GM19035 (cell line): ENCODE data around the gene DHX29.
A peak's percentile ranks its signal among the peaks of the same experiment; 100 is the strongest.

ENCODE experiments used
- ATAC-seq: cut with Tn5 transposase; IDR thresholded peaks from one replicate; pipeline ENCODE4 v1.9.1; 2021; ENCODE audit not compliant: unreplicated experiment

Gene DHX29

GRCh38 chr5:55313870-55314617 lies 6.5 kb upstream of the DHX29 start:
- no peak for ATAC-seq

- ATAC-seq: peak; percentile 4
Measured at GRCh38 chr5:55308254-55308836, 851 bp upstream of the DHX29 start.

- no peak for ATAC-seq
Measured at GRCh38 chr5:55306641-55307382, 682 bp downstream of the DHX29 start.

- no peak for ATAC-seq
Measured at GRCh38 chr5:55305345-55305744, 2.1 kb downstream of the DHX29 start.

- ATAC-seq: no peak
Measured at GRCh38 chr5:55304584-55304983, 2.9 kb downstream of the DHX29 start.

- ATAC-seq: no peak
Measured at GRCh38 chr5:55303238-55303690, 4.2 kb downstream of the DHX29 start.

- ATAC-seq: no peak
Measured at GRCh38 chr5:55300890-55301289, 6.6 kb downstream of the DHX29 start.

- ATAC-seq: no peak
Measured at GRCh38 chr5:55294935-55295334, 12.6 kb downstream of the DHX29 start.

GRCh38 chr5:55290991-55291390 lies 16.5 kb downstream of the DHX29 start:
- ATAC-seq: no peak

- ATAC-seq: no peak
Measured at GRCh38 chr5:55289808-55290207, 17.7 kb downstream of the DHX29 start.

GRCh38 chr5:55286411-55286933 lies 21.0 kb downstream of the DHX29 start:
- no peak for ATAC-seq

GRCh38 chr5:55278778-55279177 lies 28.7 kb downstream of the DHX29 start:
- ATAC-seq: no peak

GRCh38 chr5:55276771-55277170 lies 30.7 kb downstream of the DHX29 start:
- ATAC-seq: no peak

- no peak for ATAC-seq
Measured at GRCh38 chr5:55258339-55258738, 49.2 kb downstream of the DHX29 start.

GRCh38 chr5:55254802-55255201 lies 52.7 kb downstream of the DHX29 start:
- no peak for ATAC-seq

GRCh38 chr5:55250064-55250463 lies 57.4 kb downstream of the DHX29 start:
- ATAC-seq: no peak

GRCh38 chr5:55241746-55242145 lies 65.7 kb downstream of the DHX29 start:
- no peak for ATAC-seq

- no peak for ATAC-seq
Measured at GRCh38 chr5:55236800-55237199, 70.7 kb downstream of the DHX29 start.

- ATAC-seq: no peak
Measured at GRCh38 chr5:55234121-55234700, 73.3 kb downstream of the DHX29 start.

GRCh38 chr5:55232985-55233928 lies 74.2 kb downstream of the DHX29 start, which contains the start of gene CCNO:
TSS of gene CCNO (minus strand) at chr5:55233608. CDS start at chr5:55233523, 85 bp downstream.
- ATAC-seq: peak; percentile 69
